Ovary (tissue), 9 donors: ENCODE results near the gene COL5A1. TPM values are rescaled to one million over a fixed set of nuclear protein-coding genes. Genes with fewer than 3 reads are reported as not detected.

Source experiments
- DNase-seq, 5 donors: peaks; one replicate each; pipeline ENCODE4 v3.0.0-alpha.2; 2019 to 2020
- H3K27ac ChIP-seq, 2 donors: fragments of 200-600 bp; one replicate each; pipeline versions ENCODE4 v1.5.1 to v1.8.0; 2019 to 2022
- H3K27me3 ChIP-seq: fragments of 200-600 bp; one replicate; pipeline ENCODE4 v1.8.0; 2022
- H3K36me3 ChIP-seq: fragments of 200-600 bp; sonication (generic); one replicate; pipeline ENCODE4 v1.5.1; 2019
- H3K4me1 ChIP-seq: one replicate; pipeline ENCODE4 v1.8.1; 2013; ENCODE audit warnings: mild to moderate bottlenecking, moderate library complexity; ENCODE audit not compliant: insufficient read depth
- H3K4me3 ChIP-seq: fragments of 200-600 bp; sonication (generic); one replicate; pipeline ENCODE4 v1.5.1; 2017
- H3K9me3 ChIP-seq, 2 donors: fragments of 200-600 bp in 1 of 2; sonication (generic) in 1 of 2; one replicate each; pipeline versions ENCODE4 v1.5.1 to v1.8.1; 2013 to 2019; ENCODE audit warnings: mild to moderate bottlenecking in 1 of 2, moderate library complexity in 1 of 2
- CTCF ChIP-seq, 3 donors: fragments of 450-650 bp in 2 of 3; fragments of 200-600 bp in 1 of 3; IDR thresholded peaks; one replicate each; pipeline versions ENCODE4 v1.5.1 to v1.8.0; 2016 to 2022; ENCODE audit warnings: antibody characterized with exemption in 3 of 3, mild to moderate bottlenecking in 1 of 3
- EP300 ChIP-seq: sonication (generic); formaldehyde crosslinking; IDR thresholded peaks from one replicate; pipeline ENCODE4 v1.6.1; 2017; ENCODE audit warnings: antibody characterized with exemption
- POLR2A ChIP-seq: fragments of 450-650 bp; IDR thresholded peaks from one replicate; pipeline ENCODE4 v1.6.1; 2017; ENCODE audit warnings: antibody characterized with exemption, mild to moderate bottlenecking, moderate library complexity
- WGBS, 3 donors: extraction: QIAGEN DNeasy Blood & Tissue Kit in 1 of 3; methylation state at CpG; one replicate each; pipeline versions ENCODE4 v1.1.5 to v1.1.7; 2013 to 2017; 5-methylcytosine and 5-hydroxymethylcytosine counted together
- intact Hi-C, 4 donors: fragments of 100-400 bp; cut with DNase I; formaldehyde crosslinking; loops; one replicate each; pipeline versions ENCODE4 v1.11.0 to v1.15.1; 2022 to 2023
- polyA plus RNA-seq, 2 donors: library from polyadenylated mRNA; stranded (reverse); fragments of 200-250 nt in 1 of 2; fragments of 350-450 nt in 1 of 2; fragmentation: Illumina TruSeq in 1 of 2; extraction: RNeasy Lipid Tissue Mini Kit (QIAGEN cat#74804) in 1 of 2; gene quantifications; one replicate each; pipeline ENCODE4 v1.2.3, GENCODE V29; 2013 to 2014
- total RNA-seq, 7 donors: library from RNA; depleted of rRNA in 2 of 7; stranded (reverse); fragments of >200 nt in 2 of 7; fragmentation: NEBNext Ultra II Directional in 3 of 7; extraction: Animal tissue kit (Norgen Biotek cat#: 25700) in 3 of 7; gene quantifications; one replicate each; pipeline versions ENCODE4 v1.1.0 to v1.2.4, GENCODE V29; 2016 to 2023
- donor health status: DM: no; HTN: no; CAD: no; lungs with moderate emphysema.
- donor health status: DM: no; HTN: no; CAD: no.
- donor health status: Bipolar disorder and iron deficiency.
- donor health status: DM: yes; HTN: yes; CAD: no.
- donor health status: DM: no; HTN: no; CAD: no.
- donor health status: DM: yes; HTN: yes; CAD: no.

Gene COL5A1
- total and polyA plus RNA-seq, 9 donors, result 28.1 to 117 (median 54.6) TPM

DNA sequence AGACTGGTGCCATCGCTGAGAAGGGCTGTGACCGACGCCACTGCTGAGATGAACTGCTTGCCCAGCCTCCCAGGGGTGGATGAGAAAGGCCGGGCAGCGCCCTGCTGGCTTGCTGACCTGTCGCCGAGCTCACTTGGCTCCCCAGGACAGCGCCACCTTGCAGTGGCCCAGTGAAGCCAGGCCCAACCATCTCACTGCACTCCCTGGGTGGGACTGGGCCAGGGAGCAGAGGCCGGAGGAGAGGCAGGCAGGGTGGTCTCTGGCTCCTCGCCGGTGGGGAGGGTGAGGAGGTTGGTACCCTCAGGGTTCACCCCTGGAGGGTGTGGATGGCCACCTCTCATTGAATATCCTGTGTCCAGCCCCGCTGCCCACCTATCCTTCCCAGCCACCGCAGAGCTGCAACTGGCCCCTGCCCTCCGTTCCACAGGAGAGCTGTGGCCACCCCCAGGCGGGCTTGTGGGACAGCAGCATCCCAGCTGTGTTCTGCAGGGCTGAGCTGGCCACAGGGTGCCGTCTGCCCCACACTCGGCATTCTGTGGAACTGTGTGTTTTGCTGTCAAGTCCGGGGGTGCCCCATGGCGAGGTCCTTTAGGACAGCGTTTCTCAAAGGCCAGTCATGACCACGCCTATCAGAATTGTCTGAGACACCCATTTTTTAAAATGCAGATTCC is 198.0 kb downstream of the COL5A1 start:
- intact Hi-C loops, result no loop called here
- H3K27ac ChIP-seq, result no peak overlapping the region
- H3K4me3 ChIP-seq, result no peak overlapping the region
- H3K27me3 ChIP-seq, result no peaks in the 10 kb centered on the region
- DNase-seq, result no peak
- TF ChIP-seq POLR2A, result no peak
- TF ChIP-seq EP300, result no peak
- no peak for TF ChIP-seq CTCF (IDR thresholded peaks at IDR 0.05)
- H3K36me3 ChIP-seq, result no peaks in the 10 kb centered on the region
- no peaks in the 10 kb centered on the region for H3K4me1 ChIP-seq
- 90 to 92% (median 90%) methylated on average over 21 of the region's 21 CpGs for WGBS, 3 donors
- no peaks in the 10 kb centered on the region for H3K9me3 ChIP-seq

- H3K9me3 ChIP-seq, result no peaks in the 10 kb centered on the region
- TF ChIP-seq CTCF (IDR thresholded peaks at IDR 0.05), result no peak
- no peak for TF ChIP-seq POLR2A
- TF ChIP-seq EP300, result no peak
- H3K27ac ChIP-seq, result no peak overlapping the region
- no peaks in the 10 kb centered on the region for H3K36me3 ChIP-seq
- H3K27me3 ChIP-seq, result no peaks in the 10 kb centered on the region
- no peak overlapping the region for H3K4me3 ChIP-seq
- DNase-seq, result no peak
- 81 to 86% (median 84%) methylated on average over 12 of the region's 12 CpGs for WGBS, 3 donors
- H3K4me1 ChIP-seq, result no peaks in the 10 kb centered on the region
- intact Hi-C loops, result no loop called here
Observed at GRCh38 chr9:134840511-134840910, 198.9 kb downstream of the COL5A1 start.

- Histone ChIP-seq H3K27ac (no peak overlapping the region), H3K4me1 (no peaks in the 10 kb centered on the region), H3K36me3 (no peaks in the 10 kb centered on the region), H3K4me3 (no peak overlapping the region), H3K27me3 (no peaks in the 10 kb centered on the region), H3K9me3 (no peaks in the 10 kb centered on the region)
- no peak for DNase-seq
- no peak for TF ChIP-seq EP300
- TF ChIP-seq POLR2A, result no peak
- no peak for TF ChIP-seq CTCF (IDR thresholded peaks at IDR 0.05)
- intact Hi-C loops, result no loop called here
- 89 to 93% (median 91%) methylated on average over 15 of the region's 15 CpGs for whole genome bisulfite sequencing, 3 donors
Observed at GRCh38 chr9:134841180-134841904, 199.7 kb downstream of the COL5A1 start.

DNA sequence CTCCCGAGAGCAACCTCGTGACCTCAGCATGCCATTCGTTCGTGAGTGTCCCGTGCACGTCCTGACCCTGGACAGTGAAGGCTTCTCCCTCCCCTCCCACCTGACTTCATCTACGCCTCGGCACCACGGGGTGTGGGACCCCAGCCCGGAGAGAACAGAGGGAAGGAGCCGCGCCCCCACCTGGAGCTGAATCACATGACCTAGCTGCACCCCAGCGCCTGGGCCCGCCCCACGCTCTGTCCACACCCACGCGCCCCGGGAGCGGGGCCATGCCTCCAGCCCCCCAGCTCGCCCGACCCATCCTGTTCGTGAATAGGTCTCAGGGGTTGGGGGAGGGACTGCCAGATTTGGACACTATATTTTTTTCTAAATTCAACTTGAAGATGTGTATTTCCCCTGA is 200.7 kb downstream of the COL5A1 start:
- DNase-seq, result no peak
- no peak for TF ChIP-seq CTCF (IDR thresholded peaks at IDR 0.05)
- TF ChIP-seq EP300, result no peak
- no peak for TF ChIP-seq POLR2A
- no peaks in the 10 kb centered on the region for H3K9me3 ChIP-seq
- H3K27me3 ChIP-seq, result no peaks in the 10 kb centered on the region
- H3K36me3 ChIP-seq, result no peaks in the 10 kb centered on the region
- no peak overlapping the region for H3K27ac ChIP-seq
- no peaks in the 10 kb centered on the region for H3K4me1 ChIP-seq
- intact Hi-C loops, result no loop called here
- WGBS, 3 donors, result 82 to 85% (median 83%) methylated on average over 22 of the region's 22 CpGs
- no peak overlapping the region for H3K4me3 ChIP-seq
